Adrenal gland (tissue), 12 donors: ENCODE results near the gene METAP1. TPM values are rescaled to one million over a fixed set of nuclear protein-coding genes. Genes with fewer than 3 reads are reported as not detected.

Source experiments
- DNase-seq, 7 donors: peaks; one replicate each; pipeline ENCODE4 v3.0.0-alpha.2; 2019 to 2020
- H3K27ac ChIP-seq, 5 donors: fragments of 200-600 bp; sonication (generic) in 4 of 5; 1 replicate in 3 of 5; 2 replicates in 2 of 5; pipeline versions ENCODE4 v1.5.1 to v1.8.0; 2016 to 2020; ENCODE audit warnings: mild to moderate bottlenecking in 1 of 5
- H3K27me3 ChIP-seq: fragments of 200-600 bp; 2 replicates; pipeline ENCODE4 v1.8.0; 2021
- H3K36me3 ChIP-seq, 2 donors: fragments of 200-600 bp; replicated peaks in 1 of 2; 1 replicate in 1 of 2; 2 replicates in 1 of 2; pipeline versions ENCODE4 v1.5.1 to v1.8.0; 2018 to 2022
- H3K4me1 ChIP-seq, 2 donors: fragments of 200-600 bp; replicated peaks in 1 of 2; 1 replicate in 1 of 2; 2 replicates in 1 of 2; pipeline versions ENCODE4 v1.5.1 to v1.8.0; 2018 to 2021
- H3K4me3 ChIP-seq, 4 donors: fragments of 200-600 bp; sonication (generic) in 3 of 4; one replicate each; pipeline ENCODE4 v1.5.1; 2016 to 2018
- H3K9me3 ChIP-seq, 3 donors: fragments of 200-600 bp; sonication (generic) in 1 of 3; replicated peaks in 1 of 3; 1 replicate in 2 of 3; 2 replicates in 1 of 3; pipeline versions ENCODE4 v1.5.1 to v1.8.0; 2016 to 2021
- CTCF ChIP-seq, 6 experiments: fragments of 450-650 bp in 4 of 6; fragments of 200-600 bp in 2 of 6; sonication (generic) in 1 of 6; IDR thresholded peaks; 1 replicate in 5 of 6; 2 replicates in 1 of 6; pipeline versions ENCODE4 v1.5.1 to v1.8.0; 2016 to 2021; ENCODE audit warnings: antibody characterized with exemption in 6 of 6, mild to moderate bottlenecking in 2 of 6, moderate library complexity in 1 of 6
- POLR2A ChIP-seq, 2 donors: fragments of 450-650 bp; IDR thresholded peaks; one replicate each; pipeline ENCODE4 v1.6.1; 2017; ENCODE audit warnings: antibody characterized with exemption in 2 of 2, mild to moderate bottlenecking in 2 of 2, moderate library complexity in 1 of 2
- WGBS, 4 donors: extraction: QIAGEN DNeasy Blood & Tissue Kit in 2 of 4; methylation state at CpG; one replicate each; pipeline versions ENCODE4 v1.1.5 to v1.1.7; 2013 to 2017; 5-methylcytosine and 5-hydroxymethylcytosine counted together
- intact Hi-C, 2 donors: fragments of 100-400 bp; cut with DNase I; formaldehyde crosslinking; loops; one replicate each; pipeline versions ENCODE4 v1.14.1 to v1.15.0; 2022 to 2023
- polyA plus RNA-seq, 3 donors: library from polyadenylated mRNA; stranded (reverse); fragments of 200-250 nt in 2 of 3; fragments of 350-450 nt in 1 of 3; fragmentation: Illumina TruSeq in 1 of 3; extraction: RNeasy Lipid Tissue Mini Kit (QIAGEN cat#74804) in 1 of 3; gene quantifications; one replicate each; pipeline ENCODE4 v1.2.3, GENCODE V29; 2013 to 2014
- total RNA-seq, 9 donors: library from RNA; depleted of rRNA in 4 of 9; stranded (reverse); fragments of >200 nt in 4 of 9; fragments of 120-200 nt in 1 of 9; fragmentation: NEBNext Ultra II Directional in 1 of 9; extraction: Animal tissue kit (Norgen Biotek cat#: 25700) in 1 of 9; gene quantifications; one replicate each; pipeline versions ENCODE4 v1.1.0 to v1.2.4, GENCODE V29; 2013 to 2023
- donor health status: healthy with polysubstance abuse.
- donor health status: Bipolar disorder and iron deficiency.
- donor health status: DM: yes; HTN: yes; CAD: no.
- donor health status: DM: no; HTN: no; CAD: no.
- donor health status: DM: no; HTN: no; CAD: no.
- donor health status: DM: yes; HTN: yes; CAD: no.

Gene METAP1
- total and polyA plus RNA-seq, 12 donors = 12.1 to 35.3 (median 17.3) TPM

- Histone ChIP-seq H3K36me3 (no peaks in the 10 kb centered on the region), H3K27me3 (no peaks in the 10 kb centered on the region), H3K27ac (no peak overlapping the region), H3K9me3 (no peaks in the 10 kb centered on the region), H3K4me1 (no peaks in the 10 kb centered on the region), H3K4me3 (no peak overlapping the region)
- WGBS, 4 donors = 73 to 97% (median 77%) methylated on average over 4 of the region's 4 CpGs
- intact Hi-C loops = no loop called here
- no peak for TF ChIP-seq CTCF (IDR thresholded peaks at IDR 0.05)
- TF ChIP-seq POLR2A (IDR thresholded peaks at IDR 0.05) = no peak
- DNase-seq = no peak
Measured at GRCh38 chr4:99011910-99012309, 16.4 kb downstream of the METAP1 start.

GRCh38 chr4:99013402-99013843 is 17.9 kb downstream of the METAP1 start:
- WGBS, 4 donors = 51 to 79% (median 69%) methylated on average over 4 of the region's 4 CpGs
- peak overlapping the region in 1 of 5 donors; percentile 21 for H3K27ac ChIP-seq
- no peak for TF ChIP-seq CTCF (IDR thresholded peaks at IDR 0.05)
- TF ChIP-seq POLR2A (IDR thresholded peaks at IDR 0.05) = no peak
- H3K9me3 ChIP-seq = no peaks in the 10 kb centered on the region
- no peaks in the 10 kb centered on the region for H3K36me3 ChIP-seq
- no peaks in the 10 kb centered on the region for H3K27me3 ChIP-seq
- no peak for DNase-seq
- H3K4me3 ChIP-seq = no peak overlapping the region
- intact Hi-C loops = no loop called here
- no peaks in the 10 kb centered on the region for H3K4me1 ChIP-seq

GRCh38 chr4:99013884-99014523 is 18.5 kb downstream of the METAP1 start:
- intact Hi-C loops = no loop called here
- Histone ChIP-seq H3K27me3 (no peaks in the 10 kb centered on the region), H3K9me3 (no peaks in the 10 kb centered on the region), H3K4me3 (no peak overlapping the region), H3K27ac (peak overlapping the region in 1 of 5 donors; percentile 21), H3K4me1 (no peaks in the 10 kb centered on the region), H3K36me3 (no peaks in the 10 kb centered on the region)
- WGBS, 4 donors = 88 to 93% (median 92%) methylated on average over 6 of the region's 6 CpGs
- DNase-seq = no peak
- TF ChIP-seq CTCF (IDR thresholded peaks at IDR 0.05) (no peak), POLR2A (IDR thresholded peaks at IDR 0.05) (no peak)

- TF ChIP-seq CTCF (IDR thresholded peaks at IDR 0.05) (no peak), POLR2A (IDR thresholded peaks at IDR 0.05) (no peak)
- WGBS, 4 donors = 96 to 99% (median 98%) methylated on average over 5 of the region's 5 CpGs
- Histone ChIP-seq H3K27me3 (no peaks in the 10 kb centered on the region), H3K27ac (no peak overlapping the region), H3K4me1 (no peaks in the 10 kb centered on the region), H3K9me3 (no peaks in the 10 kb centered on the region), H3K4me3 (no peak overlapping the region), H3K36me3 (no peaks in the 10 kb centered on the region)
- DNase-seq = no peak
- intact Hi-C loops = no loop called here
Measured at GRCh38 chr4:99021386-99021785, 25.9 kb downstream of the METAP1 start.
